ENCODE results near the gene DNAH10. TPM values are rescaled to one million over a fixed set of nuclear protein-coding genes. Genes with fewer than 3 reads are reported as not detected.

Gene DNAH10
- total RNA-seq, 1 experiment from 2014 or later: not detected

DNA sequence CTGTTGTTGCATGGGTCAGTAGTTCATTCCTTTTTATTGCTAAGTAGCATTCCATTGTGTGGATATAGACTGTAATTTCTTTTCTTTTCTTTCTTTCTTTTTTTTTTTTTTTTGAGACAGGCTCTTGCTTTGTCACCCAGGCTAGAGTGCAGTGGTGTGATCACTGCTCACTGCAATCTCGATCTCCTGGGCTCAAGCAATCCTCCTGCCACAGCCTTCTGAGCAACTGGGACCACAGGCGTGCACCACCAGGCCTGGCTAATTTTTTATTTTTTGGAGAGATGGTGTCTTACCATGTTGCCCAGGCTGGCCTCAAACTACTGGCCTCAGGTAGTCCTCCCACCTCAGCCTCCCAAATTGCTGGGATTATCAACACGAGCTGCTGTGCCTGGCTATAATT, 44.8 kb upstream of the DNAH10 start:
- no peak for DNase-seq
- Histone ChIP-seq H3F3A (ENCODE audit: insufficient read depth, low read depth) (no peaks in the 10 kb centered on the region), H4K20me1 (ENCODE audit: insufficient read depth) (no peaks in the 10 kb centered on the region), H3K4me3 (no peak overlapping the region), H3K36me3 (ENCODE audit: low read depth) (no peaks in the 10 kb centered on the region), H3K79me2 (ENCODE audit: low read depth) (peaks cover 7% of the 10 kb centered on the region; the same call in 1 of the 2 replicates), H3K9me2 (ENCODE audit: insufficient read depth) (no peaks in the 10 kb centered on the region), H3K27me3 (ENCODE audit: insufficient read depth, low read depth) (no peaks in the 10 kb centered on the region), H3K4me2 (no peak overlapping the region), H3K27ac (no peak overlapping the region), H3K4me1 (replicated peaks; ENCODE audit: insufficient read depth) (peaks cover 9% of the 10 kb centered on the region), H3K9me3 (ENCODE audit: insufficient read depth, low read depth) (no peaks in the 10 kb centered on the region), H2AFZ (no peak overlapping the region)
- intact Hi-C loops (cut with micrococcal nuclease; ENCODE audit: unreplicated experiment): no loop called here
- ChIA-PET POLR2A (ENCODE audit: unreplicated experiment) (interaction anchor here (0.6 kb wide), 1 partner anchor 75 kb away, joined by 27 read pairs; no protein-coding TSS in a partner anchor), CTCF (no interaction called here)
- BruUV-seq (replicated peaks): no TSS peak
- TF ChIP-seq, protein P1, sequence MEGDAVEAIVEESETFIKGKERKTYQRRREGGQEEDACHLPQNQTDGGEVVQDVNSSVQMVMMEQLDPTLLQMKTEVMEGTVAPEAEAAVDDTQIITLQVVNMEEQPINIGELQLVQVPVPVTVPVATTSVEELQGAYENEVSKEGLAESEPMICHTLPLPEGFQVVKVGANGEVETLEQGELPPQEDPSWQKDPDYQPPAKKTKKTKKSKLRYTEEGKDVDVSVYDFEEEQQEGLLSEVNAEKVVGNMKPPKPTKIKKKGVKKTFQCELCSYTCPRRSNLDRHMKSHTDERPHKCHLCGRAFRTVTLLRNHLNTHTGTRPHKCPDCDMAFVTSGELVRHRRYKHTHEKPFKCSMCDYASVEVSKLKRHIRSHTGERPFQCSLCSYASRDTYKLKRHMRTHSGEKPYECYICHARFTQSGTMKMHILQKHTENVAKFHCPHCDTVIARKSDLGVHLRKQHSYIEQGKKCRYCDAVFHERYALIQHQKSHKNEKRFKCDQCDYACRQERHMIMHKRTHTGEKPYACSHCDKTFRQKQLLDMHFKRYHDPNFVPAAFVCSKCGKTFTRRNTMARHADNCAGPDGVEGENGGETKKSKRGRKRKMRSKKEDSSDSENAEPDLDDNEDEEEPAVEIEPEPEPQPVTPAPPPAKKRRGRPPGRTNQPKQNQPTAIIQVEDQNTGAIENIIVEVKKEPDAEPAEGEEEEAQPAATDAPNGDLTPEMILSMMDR (conservative IDR thresholded peaks at IDR 0.05): no peak
- TF ChIP-seq EZH2 (IDR thresholded peaks at IDR 0.05; ENCODE audit: low read depth): no peak

- Histone ChIP-seq H3K4me2 (no peak overlapping the region), H2AFZ (no peak overlapping the region), H3F3A (ENCODE audit: insufficient read depth, low read depth) (no peaks in the 10 kb centered on the region), H3K27me3 (ENCODE audit: insufficient read depth, low read depth) (no peaks in the 10 kb centered on the region), H3K27ac (no peak overlapping the region), H3K4me3 (no peak overlapping the region), H3K36me3 (ENCODE audit: low read depth) (peaks cover 3% of the 10 kb centered on the region; the same call in 1 of the 2 replicates), H4K20me1 (ENCODE audit: insufficient read depth) (no peaks in the 10 kb centered on the region), H3K9me3 (ENCODE audit: insufficient read depth, low read depth) (no peaks in the 10 kb centered on the region), H3K79me2 (ENCODE audit: low read depth) (no peaks in the 10 kb centered on the region), H3K9me2 (ENCODE audit: insufficient read depth) (no peaks in the 10 kb centered on the region), H3K4me1 (replicated peaks; ENCODE audit: insufficient read depth) (no peaks in the 10 kb centered on the region)
- no peak for DNase-seq
- TF ChIP-seq, protein P1 (conservative IDR thresholded peaks at IDR 0.05): no peak
- no peak for TF ChIP-seq EZH2 (IDR thresholded peaks at IDR 0.05; ENCODE audit: low read depth)
- POLR2A ChIA-PET (ENCODE audit: unreplicated experiment): no interaction called here
- CTCF ChIA-PET: no interaction called here
- BruUV-seq (replicated peaks): no TSS peak
- intact Hi-C loops (cut with micrococcal nuclease; ENCODE audit: unreplicated experiment): no loop called here
Observed at GRCh38 chr12:123720141-123720814, 41.8 kb upstream of the DNAH10 start.

DNA sequence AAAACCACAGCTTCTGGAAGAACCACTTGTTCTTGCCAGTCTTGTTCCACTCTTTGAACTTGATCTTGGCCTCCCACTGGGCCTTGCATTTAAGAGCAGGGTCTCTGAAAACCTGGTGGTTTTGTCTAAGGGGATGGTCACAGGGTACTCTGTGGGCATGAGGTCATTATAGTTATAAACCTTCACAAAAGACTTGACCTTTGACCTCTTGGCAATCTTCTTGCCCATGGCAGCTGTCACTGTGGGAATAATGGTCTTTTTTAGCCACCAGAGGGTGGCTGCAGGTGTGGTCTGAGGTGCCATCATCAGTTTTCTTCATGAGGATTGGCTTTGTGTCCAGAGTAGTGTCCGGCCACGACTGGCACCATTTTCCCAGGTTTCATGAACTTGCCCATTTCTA, 40.9 kb upstream of the DNAH10 start:
- Histone ChIP-seq H3K4me3 (no peak overlapping the region), H2AFZ (no peak overlapping the region), H3K27ac (no peak overlapping the region), H3F3A (ENCODE audit: insufficient read depth, low read depth) (no peaks in the 10 kb centered on the region), H3K4me1 (replicated peaks; ENCODE audit: insufficient read depth) (no peaks in the 10 kb centered on the region), H3K4me2 (no peak overlapping the region), H3K9me2 (ENCODE audit: insufficient read depth) (no peaks in the 10 kb centered on the region), H4K20me1 (ENCODE audit: insufficient read depth) (no peaks in the 10 kb centered on the region), H3K9me3 (ENCODE audit: insufficient read depth, low read depth) (no peaks in the 10 kb centered on the region), H3K79me2 (ENCODE audit: low read depth) (no peaks in the 10 kb centered on the region), H3K36me3 (ENCODE audit: low read depth) (peaks cover 5% of the 10 kb centered on the region; the same call in 1 of the 2 replicates), H3K27me3 (ENCODE audit: insufficient read depth, low read depth) (no peaks in the 10 kb centered on the region)
- no peak for DNase-seq
- ChIA-PET POLR2A (ENCODE audit: unreplicated experiment) (no interaction called here), CTCF (no interaction called here)
- intact Hi-C loops (cut with micrococcal nuclease; ENCODE audit: unreplicated experiment): no loop called here
- TF ChIP-seq EZH2 (IDR thresholded peaks at IDR 0.05; ENCODE audit: low read depth): no peak
- TF ChIP-seq, protein P1 (conservative IDR thresholded peaks at IDR 0.05): no peak
- BruUV-seq (replicated peaks): no TSS peak
